ENCODE results near the gene UGT1A8.

- TF ChIP-seq POLR2A (IDR thresholded peaks at IDR 0.05) (no peak), CTCF (IDR thresholded peaks at IDR 0.05) (no peak), POLR2AphosphoS5 (IDR thresholded peaks at IDR 0.05; ENCODE audit: insufficient read depth in 1 of 2, low read depth in 1 of 2) (no peak)
Measured at GRCh38 chr2:233712611-233713261, 95.3 kb downstream of the UGT1A8 start, which contains the start of gene UGT1A5.

Measured in vagina (tissue), 2 donors.